ENCODE data around the gene CCDC92. TPM values are rescaled to one million over a fixed set of nuclear protein-coding genes. Genes with fewer than 3 reads are reported as not detected.

The CCDC92 gene
- total and polyA plus RNA-seq, 2 of the 8 experiments (the other 6 are each of a cell fraction or from before 2014, with no cell fraction given) = 0.43 to 0.51 TPM

GRCh38 chr12:123919980-123920360 is 52.7 kb downstream of the CCDC92 start:
- ChIA-PET POLR2A (ENCODE audit: partially characterized antibody) (no interaction called here), CTCF (ENCODE audit: partially characterized antibody) (interaction anchor here (1.3 kb wide), 1 partner anchor 11 kb away, joined by 4 read pairs; no protein-coding TSS in a partner anchor)
- Histone ChIP-seq H2AFZ (ENCODE audit: low read length) (no peak overlapping the region), H3K9me3 (ENCODE audit: insufficient read depth in 2 of 2, low read depth in 1 of 2, low read length in 1 of 2) (no peaks in the 10 kb centered on the region), H2BK15ac (ENCODE audit: low read length) (no peak overlapping the region), H3K23me2 (ENCODE audit: low read depth, low read length) (no peaks in the 10 kb centered on the region; the same call in 1 of the 2 replicates), H2BK5ac (ENCODE audit: low read depth, low read length) (no peak overlapping the region), H3K27me3 (replicated peaks in 1 of 4; ENCODE audit: control insufficient read depth in 3 of 4, extremely low read depth in 1 of 4, insufficient read depth in 3 of 4, low read length in 3 of 4) (peaks cover 0 to 3% (median 0%) of the 10 kb centered on the region in 4 experiments; a peak in 1 of 7 replicates), H3K27ac (ENCODE audit: low read depth, low read length) (no peak overlapping the region), H3K4ac (replicated peaks; ENCODE audit: insufficient read length, low read depth, low read length) (no peak overlapping the region), H3K4me3 (ENCODE audit: extremely low read depth in 1 of 4, insufficient read depth in 2 of 4, low read depth in 3 of 4, low read length in 4 of 4) (no peak overlapping the region), H4K20me1 (replicated peaks in 1 of 2; ENCODE audit: control insufficient read depth in 1 of 2, insufficient read depth in 2 of 2, low read length in 2 of 2) (no peaks in the 10 kb centered on the region), H3K79me1 (ENCODE audit: low read depth, low read length) (no peaks in the 10 kb centered on the region), H3K4me1 (replicated peaks in 1 of 4; ENCODE audit: control insufficient read depth in 3 of 4, insufficient read depth in 4 of 4, low read length in 3 of 4) (peaks cover 0 to 3% (median 0%) of the 10 kb centered on the region in 4 experiments; a peak in 2 of 7 replicates), H2BK20ac (ENCODE audit: low read length) (no peak overlapping the region), H4K5ac (ENCODE audit: insufficient read length, low read depth, low read length) (no peak overlapping the region), H2AK5ac (ENCODE audit: low read depth, low read length) (no peak overlapping the region), H3K4me2 (ENCODE audit: insufficient read depth in 1 of 2, low read depth in 2 of 2, low read length in 2 of 2) (no peak overlapping the region), H3K23ac (ENCODE audit: insufficient read length) (no peak overlapping the region), H3K18ac (ENCODE audit: extremely low read depth, low read length) (no peak overlapping the region), H3K79me2 (ENCODE audit: control insufficient read depth in 1 of 2, insufficient read depth in 2 of 2, low read length in 2 of 2) (no peaks in the 10 kb centered on the region), H3K56ac (replicated peaks; ENCODE audit: insufficient read length, low read depth, low read length) (no peak overlapping the region), H3K14ac (ENCODE audit: insufficient read length) (no peak overlapping the region), H2BK120ac (replicated peaks; ENCODE audit: low read depth, low read length) (no peak overlapping the region), H4K8ac (ENCODE audit: extremely low read depth, insufficient read depth, low read length) (no peak overlapping the region), H3K36me3 (ENCODE audit: control insufficient read depth in 2 of 4, insufficient read depth in 4 of 4, low read length in 3 of 4) (no peaks in the 10 kb centered on the region), H4K91ac (replicated peaks; ENCODE audit: insufficient read length, low read length) (no peak overlapping the region), H2BK12ac (ENCODE audit: low read depth, low read length) (no peak overlapping the region), H3K9ac (replicated peaks in 1 of 4; ENCODE audit: extremely low read depth in 1 of 4, low read depth in 3 of 4, low read length in 3 of 4) (no peak overlapping the region)
- no peak for FAIRE-seq
- 87% methylated on average over 3 of the region's 3 CpGs; no CpG with 5 or more reads in 1 of the 2 experiments for WGBS, 2 experiments (ENCODE audit: extremely low coverage in 1 of 2, insufficient coverage in 1 of 2, insufficient read length in 1 of 2, insufficient replicate concordance in 2 of 2, low coverage in 1 of 2, low lambda C conversion rate in 2 of 2, missing lambda C conversion rate in 1 of 2)
- no peak for DNase-seq (ENCODE audit: low read depth in 1 of 2, low spot score in 2 of 2)
- TF ChIP-seq CBX5 (IDR thresholded peaks at IDR 0.05; ENCODE audit: low read depth, low read length) (no peak), CHD2 (IDR thresholded peaks at IDR 0.05; ENCODE audit: low read length) (no peak), SP4 (IDR thresholded peaks at IDR 0.05; ENCODE audit: low read length) (no peak), JUND (IDR thresholded peaks at IDR 0.05; ENCODE audit: low read length) (no peak), RFX5 (IDR thresholded peaks at IDR 0.05; ENCODE audit: borderline replicate concordance, low read depth, low read length) (no peak), CEBPB (IDR thresholded peaks at IDR 0.05; ENCODE audit: low read depth, low read length) (no peak), CBX8 (IDR thresholded peaks at IDR 0.05; ENCODE audit: borderline replicate concordance, low read depth, low read length) (no peak), GTF2F1 (IDR thresholded peaks at IDR 0.05; ENCODE audit: borderline replicate concordance, low read depth, low read length) (no peak), CREB1 (IDR thresholded peaks at IDR 0.05) (no peak), KDM4A (IDR thresholded peaks at IDR 0.05; ENCODE audit: low read depth, low read length, severe bottlenecking) (no peak), KDM5A (IDR thresholded peaks at IDR 0.05; ENCODE audit: low read length) (no peak), KDM1A (IDR thresholded peaks at IDR 0.05; ENCODE audit: borderline replicate concordance, low read length) (no peak), FOSL1 (IDR thresholded peaks at IDR 0.05; ENCODE audit: insufficient read depth, low read depth, low read length) (no peak), SIX5 (IDR thresholded peaks at IDR 0.05; ENCODE audit: low read depth, low read length) (no peak), RAD21 (IDR thresholded peaks at IDR 0.05 in 1 of 2, conservative IDR thresholded peaks at IDR 0.05 in 1 of 2; ENCODE audit: low read depth in 2 of 2, low read length in 2 of 2) (no peak), POLR2A (IDR thresholded peaks at IDR 0.05; ENCODE audit: control extremely low read depth in 1 of 2, low read depth in 2 of 2, low read length in 2 of 2) (no peak), POU5F1 (IDR thresholded peaks at IDR 0.05; ENCODE audit: low read depth, low read length) (no peak)
